CD4-positive, alpha-beta T cell treated with Interleukin-15 for 4 hours (primary cell): ENCODE data around the gene PRKG1.
"Not testable (repeated sequence)": the region's sequence is repeated elsewhere in the genome, so short reads cannot be mapped to it uniquely, and the experiment has no call there.

ENCODE experiments used
- DNase-seq: peaks from one replicate; pipeline ENCODE4 v3.0.0-alpha.2; 2020; ENCODE audit warnings: low spot score

The PRKG1 gene

GRCh38 chr10:51656503-51656902 is 582.2 kb downstream of the PRKG1 start:
- DNase-seq, result no peak

GRCh38 chr10:51658000-51658399 is 583.7 kb downstream of the PRKG1 start:
- DNase-seq, result no peak

- DNase-seq, result no peak
Observed at GRCh38 chr10:51659344-51659743, 585.1 kb downstream of the PRKG1 start.

- DNase-seq, result no peak
Observed at GRCh38 chr10:51663086-51663485, 588.8 kb downstream of the PRKG1 start.

- DNase-seq, result no peak
Observed at GRCh38 chr10:51666456-51666855, 592.2 kb downstream of the PRKG1 start.

GRCh38 chr10:51667678-51668335 is 593.5 kb downstream of the PRKG1 start:
- no peak for DNase-seq

- no peak for DNase-seq
Observed at GRCh38 chr10:51668336-51668689, 594.0 kb downstream of the PRKG1 start.

GRCh38 chr10:51669041-51669440 is 594.8 kb downstream of the PRKG1 start:
- no peak for DNase-seq

- no peak for DNase-seq
Observed at GRCh38 chr10:51672039-51672535, 597.8 kb downstream of the PRKG1 start.

- no peak for DNase-seq
Observed at GRCh38 chr10:51675088-51675487, 600.8 kb downstream of the PRKG1 start.

GRCh38 chr10:51679841-51680240 is 605.6 kb downstream of the PRKG1 start:
- no peak for DNase-seq

- no peak for DNase-seq
Observed at GRCh38 chr10:51683031-51683691, 608.9 kb downstream of the PRKG1 start.

GRCh38 chr10:51685768-51686167 is 611.5 kb downstream of the PRKG1 start:
- DNase-seq, result no peak

GRCh38 chr10:51687296-51687695 is 613.0 kb downstream of the PRKG1 start:
- DNase-seq, result no peak

- DNase-seq, result not testable (repeated sequence)
Observed at GRCh38 chr10:51688826-51689225, 614.5 kb downstream of the PRKG1 start.

GRCh38 chr10:51689536-51689935 is 615.2 kb downstream of the PRKG1 start:
- no peak for DNase-seq

GRCh38 chr10:51691135-51691534 is 616.8 kb downstream of the PRKG1 start:
- DNase-seq, result no peak

- DNase-seq, result no peak
Observed at GRCh38 chr10:51694086-51694768, 619.9 kb downstream of the PRKG1 start.

GRCh38 chr10:51696251-51696650 is 622.0 kb downstream of the PRKG1 start:
- DNase-seq, result no peak

GRCh38 chr10:51698473-51699063 is 624.3 kb downstream of the PRKG1 start:
- DNase-seq, result no peak

GRCh38 chr10:51699145-51699474 is 624.8 kb downstream of the PRKG1 start:
- DNase-seq, result no peak

- DNase-seq, result peak; percentile 93
Observed at GRCh38 chr10:51699475-51700227, 625.4 kb downstream of the PRKG1 start, which contains the start of gene CSTF2T. TSS of gene CSTF2T (minus strand) at chr10:51699595. CDS start at chr10:51699549, 46 bp downstream.
